K562 (cell line): Measurements from ENCODE around the gene BOLA1. TPM values are rescaled to one million over a fixed set of nuclear protein-coding genes. Genes with fewer than 3 reads are reported as not detected.
A peak's percentile ranks its signal among the peaks of the same experiment; 100 is the strongest.

Experiments
- DACH1 ChIP-seq: fragments of 450-650 bp; IDR thresholded peaks from 2 replicates; pipeline ENCODE4 v1.6.1; 2018; ENCODE audit not compliant: partially characterized antibody
- GTF2A2 ChIP-seq: IDR thresholded peaks from 2 replicates; pipeline ENCODE4 v1.6.1; 2016; ENCODE audit warnings: mild to moderate bottlenecking, missing genetic modification characterization, missing compliant biosample characterization
- KLF6 ChIP-seq: fragments of 250-450 bp; sonication (Bioruptor Pico); IDR thresholded peaks from 2 replicates; pipeline ENCODE4 v1.4.0; 2020; ENCODE audit warnings: mild to moderate bottlenecking, moderate library complexity, borderline replicate concordance
- MEF2D ChIP-seq: conservative IDR thresholded peaks from 2 replicates; pipeline ENCODE4 v1.6.1; 2016; ENCODE audit warnings: low read depth, missing genetic modification characterization, missing compliant biosample characterization
- PRMT5 ChIP-seq: sonication (generic); formaldehyde crosslinking; IDR thresholded peaks from 2 replicates; pipeline ENCODE4 v1.5.0; 2020; ENCODE audit warnings: missing genetic modification reagents
- RAD21 ChIP-seq, 2 experiments: fragments of 250-450 bp in 1 of 2; fragments of 450-650 bp in 1 of 2; sonication (Bioruptor Pico) in 1 of 2; formaldehyde crosslinking in 1 of 2; IDR thresholded peaks in 1 of 2; conservative IDR thresholded peaks in 1 of 2; 2 replicates each; pipeline versions ENCODE4 v1.4.0 to v1.8.0; 2020 to 2022; ENCODE audit warnings: mild to moderate bottlenecking in 2 of 2, moderate library complexity in 1 of 2
- RBM25 ChIP-seq: fragments of 200-400 bp; formaldehyde crosslinking; IDR thresholded peaks from 2 replicates; pipeline ENCODE4 v1.6.1; 2018; ENCODE audit warnings: low read length, low read depth, moderate library complexity; ENCODE audit not compliant: severe bottlenecking
- SMARCA4 ChIP-seq: fragments of 450-650 bp; IDR thresholded peaks from 2 replicates; pipeline ENCODE4 v1.6.1; 2016
- TAF7 ChIP-seq: fragments of 450-650 bp; IDR thresholded peaks from 2 replicates; pipeline ENCODE4 v1.6.1; 2016; ENCODE audit warnings: missing genetic modification characterization, missing compliant biosample characterization
- TFAM ChIP-seq: fragments of 250-450 bp; sonication (Bioruptor Pico); conservative IDR thresholded peaks from 2 replicates; pipeline ENCODE4 v1.5.0; 2021; ENCODE audit warnings: mild to moderate bottlenecking, moderate library complexity
- ZBTB34 ChIP-seq: fragments of 250-450 bp; sonication (Bioruptor Pico); IDR thresholded peaks from 2 replicates; pipeline ENCODE4 v1.8.0; 2021; ENCODE audit warnings: mild to moderate bottlenecking, moderate library complexity
- ZNF175 ChIP-seq: fragments of 200-800 bp; sonication (Bioruptor generic); IDR thresholded peaks from 2 replicates; pipeline ENCODE4 v1.6.1; 2016; ENCODE audit warnings: low read depth, mild to moderate bottlenecking, missing genetic modification characterization, missing compliant biosample characterization
- ZNF583 ChIP-seq: fragments of 250-450 bp; sonication (Bioruptor Pico); IDR thresholded peaks from 2 replicates; pipeline ENCODE4 v1.4.0; 2020
- polyA plus RNA-seq, 8 experiments: library from polyadenylated mRNA; depleted of rRNA in 4 of 8; stranded (reverse) in 5 of 8; unstranded in 3 of 8; fragments of >200 nt; fragmentation: Nextera tagmentation in 2 of 8; fragmentation: Illumina TruSeq in 1 of 8; extraction: Ambion mirVana in 2 of 8; extraction: Trizol in 1 of 8; gene quantifications; 2 replicates each; pipeline versions ENCODE4 v1.2.1 to v1.2.3, GENCODE V29; 2011 to 2014; ENCODE audit warnings: inconsistent platforms in 1 of 8, missing spikeins in 1 of 8
- total RNA-seq, 7 experiments: library from RNA; depleted of rRNA in 6 of 7; stranded (reverse); fragments of >200 nt in 6 of 7; fragmentation: Illumina TruSeq in 2 of 7; extraction: Trizol in 2 of 7; gene quantifications; 2 replicates each; pipeline versions ENCODE4 v1.2.1 to v1.2.3, GENCODE V29; 2011 to 2021; ENCODE audit warnings: low replicate concordance in 1 of 7
- TF ChIP-seq, protein P1 (sequence below): fragments of 250-450 bp; sonication (Bioruptor Pico); IDR thresholded peaks from 2 replicates; pipeline ENCODE4 v1.8.0; 2021; ENCODE audit warnings: borderline replicate concordance, mild to moderate bottlenecking, moderate library complexity; ENCODE audit not compliant: poor library complexity, severe bottlenecking
- TF ChIP-seq, protein P2 (sequence below): sonication (generic); formaldehyde crosslinking; IDR thresholded peaks from 2 replicates; pipeline ENCODE4 v1.8.0; 2023; ENCODE audit warnings: mild to moderate bottlenecking, missing genetic modification reagents
- TF ChIP-seq, protein P3 (sequence below): fragments of 450-650 bp; IDR thresholded peaks from 2 replicates; pipeline ENCODE4 v1.6.1; 2016; ENCODE audit warnings: antibody characterized with exemption

BOLA1 gene
- total and polyA plus RNA-seq, 9 of the 15 experiments (the other 6 are each of a cell fraction or from before 2014, with no cell fraction given) = 0.18 to 1.2 (median 0.40) TPM; not detected in 2

DNA sequence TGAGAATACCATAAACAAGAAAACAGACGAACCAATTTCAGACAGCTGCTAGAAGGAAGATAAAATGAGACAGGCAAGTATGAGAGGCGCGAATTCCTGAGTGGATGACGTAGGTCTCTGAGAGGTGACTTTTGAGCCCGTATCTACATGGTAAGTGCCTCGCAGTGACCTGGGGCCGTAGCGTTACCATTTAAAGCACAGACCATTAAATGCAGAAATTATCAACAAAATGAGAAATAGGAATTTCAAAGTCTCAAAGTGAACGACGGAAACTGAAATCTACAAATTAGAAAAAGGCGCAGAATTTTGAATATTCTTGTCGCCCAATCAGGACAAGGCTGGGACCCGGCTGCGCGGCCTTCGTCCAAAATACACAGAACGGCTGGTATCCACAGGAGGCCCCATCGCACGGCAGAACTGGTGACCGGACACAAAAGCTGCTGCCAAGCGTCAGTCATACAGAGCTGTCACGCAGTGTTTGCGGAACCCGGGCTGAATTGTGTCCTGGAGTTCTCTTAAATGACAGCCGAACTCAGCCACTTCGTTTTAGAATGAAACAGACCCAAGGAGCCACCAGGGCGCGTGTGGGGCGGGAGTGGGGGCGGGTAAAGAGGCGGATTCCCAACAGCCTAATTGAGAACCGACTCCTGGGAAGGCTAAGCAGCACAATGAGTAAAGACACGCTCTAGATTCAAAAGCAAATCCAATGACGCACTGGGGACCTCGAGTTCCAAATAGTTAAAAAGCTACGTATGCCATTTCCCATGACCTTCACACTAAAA, 13.8 kb upstream of the BOLA1 start (continued):
- TF ChIP-seq DACH1 (no peak), MEF2D (tag) (no peak), KLF6 (CRISPR knock-in tag) (no peak), SMARCA4 (no peak), PRMT5 (CRISPR knock-in tag) (no peak), ZNF175 (CRISPR knock-in tag) (peak; percentile 71; the same call in 1 of the 2 replicates), GTF2A2 (tag) (no peak), RBM25 (no peak), ZBTB34 (CRISPR knock-in tag) (no peak), ZNF583 (CRISPR knock-in tag) (no peak), TAF7 (tag) (no peak), TFAM (CRISPR knock-in tag) (no peak), RAD21 (CRISPR knock-in tag; conservative IDR thresholded peaks at IDR 0.05 in 1 of 2, IDR thresholded peaks at IDR 0.05 in 1 of 2) (0 out of 4 replicates have a peak, but pooled peaks of 1 of the 2 experiments have one; percentile 11)
- TF ChIP-seq, protein P1, sequence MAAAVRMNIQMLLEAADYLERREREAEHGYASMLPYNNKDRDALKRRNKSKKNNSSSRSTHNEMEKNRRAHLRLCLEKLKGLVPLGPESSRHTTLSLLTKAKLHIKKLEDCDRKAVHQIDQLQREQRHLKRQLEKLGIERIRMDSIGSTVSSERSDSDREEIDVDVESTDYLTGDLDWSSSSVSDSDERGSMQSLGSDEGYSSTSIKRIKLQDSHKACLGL (CRISPR knock-in tag) = no peak
- TF ChIP-seq, protein P2, sequence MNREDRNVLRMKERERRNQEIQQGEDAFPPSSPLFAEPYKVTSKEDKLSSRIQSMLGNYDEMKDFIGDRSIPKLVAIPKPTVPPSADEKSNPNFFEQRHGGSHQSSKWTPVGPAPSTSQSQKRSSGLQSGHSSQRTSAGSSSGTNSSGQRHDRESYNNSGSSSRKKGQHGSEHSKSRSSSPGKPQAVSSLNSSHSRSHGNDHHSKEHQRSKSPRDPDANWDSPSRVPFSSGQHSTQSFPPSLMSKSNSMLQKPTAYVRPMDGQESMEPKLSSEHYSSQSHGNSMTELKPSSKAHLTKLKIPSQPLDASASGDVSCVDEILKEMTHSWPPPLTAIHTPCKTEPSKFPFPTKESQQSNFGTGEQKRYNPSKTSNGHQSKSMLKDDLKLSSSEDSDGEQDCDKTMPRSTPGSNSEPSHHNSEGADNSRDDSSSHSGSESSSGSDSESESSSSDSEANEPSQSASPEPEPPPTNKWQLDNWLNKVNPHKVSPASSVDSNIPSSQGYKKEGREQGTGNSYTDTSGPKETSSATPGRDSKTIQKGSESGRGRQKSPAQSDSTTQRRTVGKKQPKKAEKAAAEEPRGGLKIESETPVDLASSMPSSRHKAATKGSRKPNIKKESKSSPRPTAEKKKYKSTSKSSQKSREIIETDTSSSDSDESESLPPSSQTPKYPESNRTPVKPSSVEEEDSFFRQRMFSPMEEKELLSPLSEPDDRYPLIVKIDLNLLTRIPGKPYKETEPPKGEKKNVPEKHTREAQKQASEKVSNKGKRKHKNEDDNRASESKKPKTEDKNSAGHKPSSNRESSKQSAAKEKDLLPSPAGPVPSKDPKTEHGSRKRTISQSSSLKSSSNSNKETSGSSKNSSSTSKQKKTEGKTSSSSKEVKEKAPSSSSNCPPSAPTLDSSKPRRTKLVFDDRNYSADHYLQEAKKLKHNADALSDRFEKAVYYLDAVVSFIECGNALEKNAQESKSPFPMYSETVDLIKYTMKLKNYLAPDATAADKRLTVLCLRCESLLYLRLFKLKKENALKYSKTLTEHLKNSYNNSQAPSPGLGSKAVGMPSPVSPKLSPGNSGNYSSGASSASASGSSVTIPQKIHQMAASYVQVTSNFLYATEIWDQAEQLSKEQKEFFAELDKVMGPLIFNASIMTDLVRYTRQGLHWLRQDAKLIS (CRISPR knock-in tag) = peak; percentile 96
- TF ChIP-seq, protein P3, sequence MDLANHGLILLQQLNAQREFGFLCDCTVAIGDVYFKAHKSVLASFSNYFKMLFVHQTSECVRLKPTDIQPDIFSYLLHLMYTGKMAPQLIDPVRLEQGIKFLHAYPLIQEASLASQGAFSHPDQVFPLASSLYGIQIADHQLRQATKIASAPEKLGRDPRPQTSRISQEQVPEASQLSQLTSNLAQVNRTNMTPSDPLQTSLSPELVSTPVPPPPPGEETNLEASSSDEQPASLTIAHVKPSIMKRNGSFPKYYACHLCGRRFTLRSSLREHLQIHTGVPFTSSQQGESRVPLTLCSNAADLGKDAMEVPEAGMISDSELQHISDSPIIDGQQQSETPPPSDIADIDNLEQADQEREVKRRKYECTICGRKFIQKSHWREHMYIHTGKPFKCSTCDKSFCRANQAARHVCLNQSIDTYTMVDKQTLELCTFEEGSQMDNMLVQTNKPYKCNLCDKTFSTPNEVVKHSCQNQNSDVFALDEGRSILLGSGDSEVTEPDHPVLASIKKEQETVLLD = no peak
